ENCODE measurements around the gene BDNF. TPM values are rescaled to one million over a fixed set of nuclear protein-coding genes. Genes with fewer than 3 reads are reported as not detected.
"Not testable (repeated sequence)": the region's sequence is repeated elsewhere in the genome, so short reads cannot be mapped to it uniquely, and the experiment has no call there.

Gene BDNF
- polyA plus RNA-seq (2011; rRNA removed), result 72.0 and 85.6 TPM in 2 replicates
- 90.8 and 105 TPM in 2 replicates for polyA minus RNA-seq (2011; rRNA and poly(A)+ RNA removed)

- no peaks in the 10 kb centered on the region; the same call in 1 of the 2 replicates for H3K9me3 ChIP-seq (ENCODE audit: control insufficient read depth, insufficient read depth, low read length)
- CTCF ChIA-PET, result interaction anchor here (0.6 to 5.9 kb wide), 9 partner anchors 11 to 1732 kb away, joined by 3 to 54 read pairs (median 3); partner anchors contain the start of genes KIF18A and METTL15
- peak within 1 kb of the TSS; percentile 89 for H3K27ac ChIP-seq (ENCODE audit: low read depth, low read length)
- POLR2A ChIA-PET, result interaction anchor here (0.6 to 3.5 kb wide), 9 partner anchors 10 to 1459 kb away, joined by 3 to 28 read pairs (median 7); partner anchors contain the start of genes KIF18A and METTL15
- H3K27me3 ChIP-seq (ENCODE audit: control insufficient read depth, insufficient read depth, low read length), result no peaks in the 10 kb centered on the region
- no peak for DNase-seq (ENCODE audit: low read depth, low spot score)
- peak within 1 kb of the TSS; percentile 91 for H3K4me3 ChIP-seq (ENCODE audit: low read depth, low read length)
- no peak for TF ChIP-seq CTCF (IDR thresholded peaks at IDR 0.05; ENCODE audit: low read depth, low read length)
Measured at GRCh38 chr11:27700351-27701301, at the start of gene BDNF. Gene BDNF (minus strand): TSS chr11:27700455. CDS start chr11:27658564, 41,891 bp downstream.

GRCh38 chr11:27740362-27741013 lies 40.2 kb upstream of the BDNF start:
- TF ChIP-seq CTCF (IDR thresholded peaks at IDR 0.05; ENCODE audit: low read depth, low read length), result no peak
- H3K9me3 ChIP-seq (ENCODE audit: control insufficient read depth, insufficient read depth, low read length), result no peaks in the 10 kb centered on the region
- POLR2A ChIA-PET, result no interaction called here
- CTCF ChIA-PET, result no interaction called here
- H3K27me3 ChIP-seq (ENCODE audit: control insufficient read depth, insufficient read depth, low read length), result no peaks in the 10 kb centered on the region
- H3K27ac ChIP-seq (ENCODE audit: low read depth, low read length), result no peak overlapping the region
- DNase-seq (ENCODE audit: low read depth, low spot score), result no peak
- H3K4me3 ChIP-seq (ENCODE audit: low read depth, low read length), result no peak overlapping the region

GRCh38 chr11:27735281-27735680 lies 35.0 kb upstream of the BDNF start:
- no peaks in the 10 kb centered on the region for H3K27me3 ChIP-seq (ENCODE audit: control insufficient read depth, insufficient read depth, low read length)
- no peak for TF ChIP-seq CTCF (IDR thresholded peaks at IDR 0.05; ENCODE audit: low read depth, low read length)
- POLR2A ChIA-PET, result no interaction called here
- H3K4me3 ChIP-seq (ENCODE audit: low read depth, low read length), result no peak overlapping the region
- no peaks in the 10 kb centered on the region for H3K9me3 ChIP-seq (ENCODE audit: control insufficient read depth, insufficient read depth, low read length)
- DNase-seq (ENCODE audit: low read depth, low spot score), result no peak
- H3K27ac ChIP-seq (ENCODE audit: low read depth, low read length), result no peak overlapping the region
- CTCF ChIA-PET, result no interaction called here

GRCh38 chr11:27731803-27732202 lies 31.5 kb upstream of the BDNF start:
- H3K9me3 ChIP-seq (ENCODE audit: control insufficient read depth, insufficient read depth, low read length); POLR2A ChIA-PET; H3K27ac ChIP-seq (ENCODE audit: low read depth, low read length); H3K27me3 ChIP-seq (ENCODE audit: control insufficient read depth, insufficient read depth, low read length); DNase-seq (ENCODE audit: low read depth, low spot score); H3K4me3 ChIP-seq (ENCODE audit: low read depth, low read length): not testable (repeated sequence)
- CTCF ChIA-PET, result interaction anchor here (0.7 kb wide), 2 partner anchors 15 to 25 kb away, joined by 4 read pairs; no protein-coding TSS in a partner anchor

GRCh38 chr11:27726981-27727380 lies 26.7 kb upstream of the BDNF start:
- no peak overlapping the region for H3K4me3 ChIP-seq (ENCODE audit: low read depth, low read length)
- no peak overlapping the region for H3K27ac ChIP-seq (ENCODE audit: low read depth, low read length)
- CTCF ChIA-PET, result no interaction called here

More at GRCh38 chr11:27726981-27727380, 26.7 kb upstream of the BDNF start:
- no peak for TF ChIP-seq CTCF (IDR thresholded peaks at IDR 0.05; ENCODE audit: low read depth, low read length)
- no peaks in the 10 kb centered on the region for H3K9me3 ChIP-seq (ENCODE audit: control insufficient read depth, insufficient read depth, low read length)
- POLR2A ChIA-PET, result no interaction called here
- H3K27me3 ChIP-seq (ENCODE audit: control insufficient read depth, insufficient read depth, low read length), result no peaks in the 10 kb centered on the region
- DNase-seq (ENCODE audit: low read depth, low spot score), result no peak

All from AG04450 (cell line).